DND-41 (cell line): ENCODE measurements around the gene SPATC1L.
A peak's percentile ranks its signal among the peaks of the same experiment; 100 is the strongest.
"Not testable (repeated sequence)": the region's sequence is repeated elsewhere in the genome, so short reads cannot be mapped to it uniquely, and the experiment has no call there.

Source experiments
- ATAC-seq: fragments of 200-7000 bp; cut with Tn5 transposase; 3 replicates; pipeline ENCODE4 v1.9.1; 2021; ENCODE audit warnings: low read depth; ENCODE audit not compliant: insufficient read depth
- DNase-seq: peaks from one replicate; pipeline ENCODE4 v3.0.0-alpha.2; 2020
- H2AFZ ChIP-seq: 2 replicates; pipeline ENCODE4 v1.6.0; 2012; ENCODE audit warnings: low read depth, low read length
- H3K27ac ChIP-seq: 2 replicates; pipeline ENCODE4 v1.5.1; 2012; ENCODE audit warnings: low read length, inconsistent platforms
- H3K27me3 ChIP-seq: fragments of 200-600 bp; sonication (generic); 2 replicates; pipeline ENCODE4 v1.6.0; 2012; ENCODE audit warnings: low read length, mild to moderate bottlenecking, inconsistent platforms; ENCODE audit not compliant: insufficient read depth, poor library complexity
- H3K36me3 ChIP-seq: 2 replicates; pipeline ENCODE4 v1.5.1; 2012; ENCODE audit warnings: low read length, inconsistent platforms; ENCODE audit not compliant: insufficient read depth
- H3K4me1 ChIP-seq: 2 replicates; pipeline ENCODE4 v1.5.1; 2012; ENCODE audit warnings: mild to moderate bottlenecking, low read length; ENCODE audit not compliant: insufficient read depth
- H3K4me2 ChIP-seq: 2 replicates; pipeline ENCODE4 v1.6.0; 2012; ENCODE audit warnings: mild to moderate bottlenecking, moderate library complexity, low read length, inconsistent platforms; ENCODE audit not compliant: insufficient read depth
- H3K4me3 ChIP-seq, 2 experiments: fragments of 200-600 bp in 1 of 2; shearing (Covaris generic) in 1 of 2; 2 replicates each; pipeline ENCODE4 v1.5.1; 2012 to 2016; ENCODE audit warnings: inconsistent platforms in 2 of 2, low read length in 2 of 2, mild to moderate bottlenecking in 2 of 2, low read depth in 1 of 2, moderate library complexity in 1 of 2
- H3K79me2 ChIP-seq: 2 replicates; pipeline ENCODE4 v1.6.0; 2012; ENCODE audit warnings: low read length, inconsistent platforms; ENCODE audit not compliant: insufficient read depth
- H3K9ac ChIP-seq: 2 replicates; pipeline ENCODE4 v1.6.0; 2012; ENCODE audit warnings: low read depth, mild to moderate bottlenecking, inconsistent platforms, low read length, moderate library complexity
- H3K9me3 ChIP-seq: 2 replicates; pipeline ENCODE4 v1.5.1; 2012; ENCODE audit warnings: low read length, moderate library complexity, mild to moderate bottlenecking, inconsistent platforms; ENCODE audit not compliant: insufficient read depth, severe bottlenecking
- H4K20me1 ChIP-seq: 2 replicates; pipeline ENCODE4 v1.6.0; 2012; ENCODE audit warnings: low read length; ENCODE audit not compliant: insufficient read depth
- EZH2 ChIP-seq: IDR thresholded peaks from 3 replicates; pipeline ENCODE4 v1.6.1; 2012; ENCODE audit warnings: borderline replicate concordance, low read depth, mild to moderate bottlenecking, moderate library complexity, low read length, inconsistent platforms; ENCODE audit not compliant: severe bottlenecking
- TF ChIP-seq, protein P1 (sequence below): IDR thresholded peaks from 2 replicates; pipeline ENCODE4 v1.5.1; 2012; ENCODE audit warnings: borderline replicate concordance, low read length, moderate library complexity, mild to moderate bottlenecking; ENCODE audit not compliant: poor library complexity, severe bottlenecking; ENCODE audit errors: extremely low read depth

SPATC1L gene

DNA sequence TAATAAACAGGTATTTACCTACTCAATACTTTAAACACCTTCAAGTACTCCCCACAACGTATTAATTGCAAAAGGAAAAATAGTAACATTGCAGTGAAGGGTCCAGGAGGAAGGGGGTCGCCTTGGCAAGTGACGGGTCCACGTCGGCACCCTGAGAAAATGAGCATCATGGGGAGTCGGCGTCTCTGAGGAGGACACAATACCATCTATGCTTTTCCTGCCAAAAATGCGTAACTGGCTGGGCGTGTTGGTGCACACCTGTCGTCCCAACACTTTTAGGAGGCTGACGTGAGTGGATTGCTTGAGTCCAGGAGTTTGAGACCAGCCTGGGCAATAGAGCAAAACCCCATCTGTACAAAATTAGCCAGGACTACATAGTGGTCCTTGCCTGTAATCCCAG lies 36.2 kb downstream of the SPATC1L start:
- ATAC-seq (no peak), DNase-seq (no peak)
- peaks cover 7% of the 10 kb centered on the region; the same call in 1 of the 2 replicates for H3K4me1 ChIP-seq
- no peaks in the 10 kb centered on the region for H4K20me1 ChIP-seq
- H3K79me2 ChIP-seq, result no peaks in the 10 kb centered on the region
- TF ChIP-seq EZH2, result no peak
- TF ChIP-seq, protein P1, sequence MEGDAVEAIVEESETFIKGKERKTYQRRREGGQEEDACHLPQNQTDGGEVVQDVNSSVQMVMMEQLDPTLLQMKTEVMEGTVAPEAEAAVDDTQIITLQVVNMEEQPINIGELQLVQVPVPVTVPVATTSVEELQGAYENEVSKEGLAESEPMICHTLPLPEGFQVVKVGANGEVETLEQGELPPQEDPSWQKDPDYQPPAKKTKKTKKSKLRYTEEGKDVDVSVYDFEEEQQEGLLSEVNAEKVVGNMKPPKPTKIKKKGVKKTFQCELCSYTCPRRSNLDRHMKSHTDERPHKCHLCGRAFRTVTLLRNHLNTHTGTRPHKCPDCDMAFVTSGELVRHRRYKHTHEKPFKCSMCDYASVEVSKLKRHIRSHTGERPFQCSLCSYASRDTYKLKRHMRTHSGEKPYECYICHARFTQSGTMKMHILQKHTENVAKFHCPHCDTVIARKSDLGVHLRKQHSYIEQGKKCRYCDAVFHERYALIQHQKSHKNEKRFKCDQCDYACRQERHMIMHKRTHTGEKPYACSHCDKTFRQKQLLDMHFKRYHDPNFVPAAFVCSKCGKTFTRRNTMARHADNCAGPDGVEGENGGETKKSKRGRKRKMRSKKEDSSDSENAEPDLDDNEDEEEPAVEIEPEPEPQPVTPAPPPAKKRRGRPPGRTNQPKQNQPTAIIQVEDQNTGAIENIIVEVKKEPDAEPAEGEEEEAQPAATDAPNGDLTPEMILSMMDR, result no peak
- H3K27ac ChIP-seq, result no peak overlapping the region
- no peak overlapping the region for H3K4me2 ChIP-seq
- no peak overlapping the region for H3K9ac ChIP-seq
- H3K9me3 ChIP-seq, result no peaks in the 10 kb centered on the region
- H3K4me3 ChIP-seq, result no peak overlapping the region
- no peak overlapping the region for H2AFZ ChIP-seq
- no peaks in the 10 kb centered on the region for H3K36me3 ChIP-seq
- H3K27me3 ChIP-seq, result no peaks in the 10 kb centered on the region

DNA sequence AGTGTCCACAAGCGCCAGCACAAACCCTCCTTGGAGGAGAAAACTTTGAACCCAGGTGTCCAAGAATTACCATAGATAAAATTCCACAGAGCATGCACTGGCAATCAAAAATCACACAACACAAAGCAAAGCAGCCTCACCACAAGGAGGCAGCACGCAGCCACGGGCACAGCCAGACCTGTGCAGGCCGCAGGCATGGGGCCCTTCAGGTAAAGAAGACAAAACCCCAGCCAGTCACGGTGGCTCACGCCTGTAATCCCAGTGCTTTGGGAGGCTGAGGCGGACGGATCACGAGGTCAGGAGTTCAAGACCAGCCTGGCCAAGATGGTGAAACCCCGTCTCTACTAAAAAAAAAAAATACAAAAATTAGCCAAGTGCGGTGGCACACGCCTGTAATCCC lies 36.8 kb downstream of the SPATC1L start:
- H4K20me1 ChIP-seq, H2AFZ ChIP-seq, H3K36me3 ChIP-seq, H3K27ac ChIP-seq, H3K9ac ChIP-seq, H3K4me3 ChIP-seq, H3K27me3 ChIP-seq, H3K79me2 ChIP-seq, H3K9me3 ChIP-seq, H3K4me1 ChIP-seq, H3K4me2 ChIP-seq: not testable (repeated sequence)
- TF ChIP-seq, protein P1, result peak; percentile 68
- DNase-seq (peak; percentile 46), ATAC-seq (peak; percentile 72)

DNA sequence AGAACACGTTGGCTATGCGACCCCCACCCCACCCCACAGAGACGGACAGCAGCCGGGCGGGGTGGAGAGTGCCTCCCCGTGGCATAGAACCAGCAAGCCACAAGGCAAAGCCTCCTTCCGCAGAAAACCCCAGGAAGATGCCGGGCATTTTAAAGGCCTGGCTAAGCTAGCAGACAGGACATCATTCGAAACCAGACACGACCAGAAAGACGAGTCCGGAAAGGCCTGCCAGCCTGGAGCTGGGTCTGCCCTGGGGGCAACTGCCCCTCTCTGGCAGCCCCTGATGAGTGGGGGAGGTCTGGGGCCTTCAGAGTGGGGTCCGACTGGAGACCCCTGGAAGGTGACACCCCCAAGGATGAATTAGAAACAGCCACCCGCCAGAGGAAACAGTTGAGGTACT lies 37.4 kb downstream of the SPATC1L start:
- no peak overlapping the region for H3K4me2 ChIP-seq
- H3K27ac ChIP-seq, result no peak overlapping the region
- TF ChIP-seq EZH2, result no peak
- TF ChIP-seq, protein P1, result no peak
- no peaks in the 10 kb centered on the region for H3K27me3 ChIP-seq
- no peaks in the 10 kb centered on the region for H3K79me2 ChIP-seq
- no peak overlapping the region for H3K9ac ChIP-seq
- ATAC-seq, result no peak
- no peaks in the 10 kb centered on the region for H3K36me3 ChIP-seq
- H2AFZ ChIP-seq, result no peak overlapping the region
- H4K20me1 ChIP-seq, result no peaks in the 10 kb centered on the region
- no peak overlapping the region for H3K4me3 ChIP-seq
- H3K9me3 ChIP-seq, result no peaks in the 10 kb centered on the region
- no peak for DNase-seq
- peaks cover 7% of the 10 kb centered on the region; the same call in 1 of the 2 replicates for H3K4me1 ChIP-seq
